ENCODE results near the gene GRAP2.

- TF ChIP-seq, protein P1, sequence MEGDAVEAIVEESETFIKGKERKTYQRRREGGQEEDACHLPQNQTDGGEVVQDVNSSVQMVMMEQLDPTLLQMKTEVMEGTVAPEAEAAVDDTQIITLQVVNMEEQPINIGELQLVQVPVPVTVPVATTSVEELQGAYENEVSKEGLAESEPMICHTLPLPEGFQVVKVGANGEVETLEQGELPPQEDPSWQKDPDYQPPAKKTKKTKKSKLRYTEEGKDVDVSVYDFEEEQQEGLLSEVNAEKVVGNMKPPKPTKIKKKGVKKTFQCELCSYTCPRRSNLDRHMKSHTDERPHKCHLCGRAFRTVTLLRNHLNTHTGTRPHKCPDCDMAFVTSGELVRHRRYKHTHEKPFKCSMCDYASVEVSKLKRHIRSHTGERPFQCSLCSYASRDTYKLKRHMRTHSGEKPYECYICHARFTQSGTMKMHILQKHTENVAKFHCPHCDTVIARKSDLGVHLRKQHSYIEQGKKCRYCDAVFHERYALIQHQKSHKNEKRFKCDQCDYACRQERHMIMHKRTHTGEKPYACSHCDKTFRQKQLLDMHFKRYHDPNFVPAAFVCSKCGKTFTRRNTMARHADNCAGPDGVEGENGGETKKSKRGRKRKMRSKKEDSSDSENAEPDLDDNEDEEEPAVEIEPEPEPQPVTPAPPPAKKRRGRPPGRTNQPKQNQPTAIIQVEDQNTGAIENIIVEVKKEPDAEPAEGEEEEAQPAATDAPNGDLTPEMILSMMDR (IDR thresholded peaks at IDR 0.05), result peak in 2 of 6 experiments; percentile 21 to 36
- TF ChIP-seq POLR2A (IDR thresholded peaks at IDR 0.05) (no peak), EP300 (IDR thresholded peaks at IDR 0.05) (no peak)
Measured at GRCh38 chr22:39959640-39960447, 59.0 kb downstream of the GRAP2 start, which contains the start of gene TMA7B.
